ENCODE data around the gene NTRK3.
"Not testable (repeated sequence)": the region's sequence is repeated elsewhere in the genome, so short reads cannot be mapped to it uniquely, and the experiment has no call there.

Gene NTRK3

GRCh38 chr15:88072598-88073390 is 183.7 kb downstream of the NTRK3 start:
- no peaks in the 10 kb centered on the region for H3K4me1 Mint-ChIP-seq
- H3K27ac Mint-ChIP-seq, result no peak overlapping the region
- H3K4me3 Mint-ChIP-seq, result no peak overlapping the region
- DNase-seq, result no peak
- no peaks in the 10 kb centered on the region for H3K27me3 Mint-ChIP-seq
- no peak for ATAC-seq
- no peaks in the 10 kb centered on the region for H3K9me3 Mint-ChIP-seq

GRCh38 chr15:88072133-88072532 is 184.4 kb downstream of the NTRK3 start:
- H3K9me3 Mint-ChIP-seq, H3K27ac Mint-ChIP-seq, H3K27me3 Mint-ChIP-seq, H3K4me3 Mint-ChIP-seq, H3K4me1 Mint-ChIP-seq, DNase-seq, ATAC-seq: not testable (repeated sequence)

- DNase-seq (no peak), ATAC-seq (no peak)
- Mint-ChIP-seq H3K4me3 (no peak overlapping the region), H3K9me3 (peaks cover 0 to 7% of the 10 kb centered on the region in 2 donors), H3K27me3 (peaks cover 9% of the 10 kb centered on the region), H3K4me1 (no peaks in the 10 kb centered on the region), H3K27ac (no peak overlapping the region)
Measured at GRCh38 chr15:88071141-88071540, 185.4 kb downstream of the NTRK3 start.

GRCh38 chr15:88069561-88069960 is 187.0 kb downstream of the NTRK3 start:
- Mint-ChIP-seq H3K4me1 (no peaks in the 10 kb centered on the region), H3K27ac (no peak overlapping the region), H3K9me3 (peaks cover 0 to 7% of the 10 kb centered on the region in 2 donors), H3K4me3 (no peak overlapping the region), H3K27me3 (peaks cover 9% of the 10 kb centered on the region)
- DNase-seq (no peak), ATAC-seq (no peak)

- DNase-seq, result no peak
- H3K4me3 Mint-ChIP-seq, result no peak overlapping the region
- H3K9me3 Mint-ChIP-seq, result peaks cover 0 to 7% of the 10 kb centered on the region in 2 donors
- peaks cover 9% of the 10 kb centered on the region for H3K27me3 Mint-ChIP-seq
- no peak overlapping the region for H3K27ac Mint-ChIP-seq
- ATAC-seq, result no peak
- H3K4me1 Mint-ChIP-seq, result no peaks in the 10 kb centered on the region
Measured at GRCh38 chr15:88067331-88067685, 189.2 kb downstream of the NTRK3 start.

- H3K27ac Mint-ChIP-seq, result no peak overlapping the region
- ATAC-seq (no peak), DNase-seq (no peak)
- H3K27me3 Mint-ChIP-seq, result peaks cover 9% of the 10 kb centered on the region
- peaks cover 0 to 7% of the 10 kb centered on the region in 2 donors for H3K9me3 Mint-ChIP-seq
- H3K4me1 Mint-ChIP-seq, result no peaks in the 10 kb centered on the region
- H3K4me3 Mint-ChIP-seq, result no peak overlapping the region
Measured at GRCh38 chr15:88066636-88067330, 189.8 kb downstream of the NTRK3 start.

GRCh38 chr15:88061452-88061851 is 195.1 kb downstream of the NTRK3 start:
- ATAC-seq, result no peak
- Mint-ChIP-seq H3K9me3 (no peaks in the 10 kb centered on the region), H3K4me1 (no peaks in the 10 kb centered on the region), H3K27ac (no peak overlapping the region), H3K4me3 (no peak overlapping the region), H3K27me3 (no peaks in the 10 kb centered on the region)
- no peak for DNase-seq

- H3K4me1 Mint-ChIP-seq, result no peaks in the 10 kb centered on the region
- H3K4me3 Mint-ChIP-seq, result no peak overlapping the region
- DNase-seq, result no peak
- no peaks in the 10 kb centered on the region for H3K9me3 Mint-ChIP-seq
- H3K27me3 Mint-ChIP-seq, result no peaks in the 10 kb centered on the region
- no peak overlapping the region for H3K27ac Mint-ChIP-seq
- no peak for ATAC-seq
Measured at GRCh38 chr15:88060383-88060782, 196.2 kb downstream of the NTRK3 start.

- Mint-ChIP-seq H3K4me3 (no peak overlapping the region), H3K27me3 (no peaks in the 10 kb centered on the region), H3K9me3 (no peaks in the 10 kb centered on the region), H3K27ac (no peak overlapping the region), H3K4me1 (no peaks in the 10 kb centered on the region)
- no peak for DNase-seq
- no peak for ATAC-seq
Measured at GRCh38 chr15:88057836-88058235, 198.7 kb downstream of the NTRK3 start.

GRCh38 chr15:88049506-88049905 is 207.0 kb downstream of the NTRK3 start:
- H3K4me1 Mint-ChIP-seq, result no peaks in the 10 kb centered on the region
- DNase-seq (no peak), ATAC-seq (no peak)
- H3K4me3 Mint-ChIP-seq, result no peak overlapping the region
- peaks cover 7% of the 10 kb centered on the region for H3K27me3 Mint-ChIP-seq
- no peaks in the 10 kb centered on the region for H3K9me3 Mint-ChIP-seq
- no peak overlapping the region for H3K27ac Mint-ChIP-seq

- no peak overlapping the region for H3K4me3 Mint-ChIP-seq
- H3K9me3 Mint-ChIP-seq, result no peaks in the 10 kb centered on the region
- H3K4me1 Mint-ChIP-seq, result no peaks in the 10 kb centered on the region
- no peak for ATAC-seq
- no peak overlapping the region for H3K27ac Mint-ChIP-seq
- DNase-seq, result no peak
- H3K27me3 Mint-ChIP-seq, result peaks cover 7% of the 10 kb centered on the region
Measured at GRCh38 chr15:88048755-88049154, 207.8 kb downstream of the NTRK3 start.

- Mint-ChIP-seq H3K27me3 (peaks cover 7% of the 10 kb centered on the region), H3K4me3 (no peak overlapping the region), H3K9me3 (no peaks in the 10 kb centered on the region), H3K4me1 (no peaks in the 10 kb centered on the region), H3K27ac (no peak overlapping the region)
- ATAC-seq (no peak), DNase-seq (no peak)
Measured at GRCh38 chr15:88048237-88048636, 208.3 kb downstream of the NTRK3 start.

- H3K9me3 Mint-ChIP-seq, result no peaks in the 10 kb centered on the region
- no peak overlapping the region for H3K4me3 Mint-ChIP-seq
- no peak overlapping the region for H3K27ac Mint-ChIP-seq
- H3K27me3 Mint-ChIP-seq, result peaks cover 7% of the 10 kb centered on the region
- ATAC-seq, result no peak
- no peak for DNase-seq
- H3K4me1 Mint-ChIP-seq, result no peaks in the 10 kb centered on the region
Measured at GRCh38 chr15:88046576-88047129, 209.9 kb downstream of the NTRK3 start.

GRCh38 chr15:88043396-88043795 is 213.1 kb downstream of the NTRK3 start:
- Mint-ChIP-seq H3K27me3 (peaks cover 3% of the 10 kb centered on the region), H3K27ac (no peak overlapping the region), H3K9me3 (no peaks in the 10 kb centered on the region), H3K4me1 (no peaks in the 10 kb centered on the region), H3K4me3 (no peak overlapping the region)
- DNase-seq (no peak), ATAC-seq (no peak)

GRCh38 chr15:88042047-88042446 is 214.5 kb downstream of the NTRK3 start:
- H3K27ac Mint-ChIP-seq, result no peak overlapping the region
- ATAC-seq, result no peak
- H3K27me3 Mint-ChIP-seq, result peaks cover 12% of the 10 kb centered on the region
- no peak for DNase-seq
- no peaks in the 10 kb centered on the region for H3K4me1 Mint-ChIP-seq
- H3K9me3 Mint-ChIP-seq, result no peaks in the 10 kb centered on the region
- H3K4me3 Mint-ChIP-seq, result no peak overlapping the region

- Mint-ChIP-seq H3K27ac (no peak overlapping the region), H3K4me3 (no peak overlapping the region), H3K27me3 (peaks cover 27% of the 10 kb centered on the region), H3K9me3 (no peaks in the 10 kb centered on the region), H3K4me1 (no peaks in the 10 kb centered on the region)
- DNase-seq, result no peak
- ATAC-seq, result no peak
Measured at GRCh38 chr15:88040516-88040915, 216.0 kb downstream of the NTRK3 start.

Data from stimulated activated naive CD8-positive, alpha-beta T cell treated with anti-CD3 and anti-CD28 coated beads, Interleukin-15, amount 100 ng/mL, for 72 hours (primary cell).